Cardiac fibroblast (primary cell): ENCODE data around the gene EBF4.
"Not testable (repeated sequence)": the region's sequence is repeated elsewhere in the genome, so short reads cannot be mapped to it uniquely, and the experiment has no call there.

Experiments
- DNase-seq, 2 donors: peaks; one replicate each; pipeline versions ENCODE4 v3.0.0 to v3.0.0-alpha.2; 2010; ENCODE audit warnings: low read depth in 2 of 2
- H3K4me3 ChIP-seq, 2 donors: replicated peaks in 1 of 2; 1 replicate in 1 of 2; 2 replicates in 1 of 2; pipeline ENCODE4 v1.5.1; 2011; ENCODE audit warnings: low read depth in 2 of 2, low read length in 2 of 2, mild to moderate bottlenecking in 2 of 2, moderate library complexity in 1 of 2
- TF ChIP-seq, protein P1 (sequence below): IDR thresholded peaks from one replicate; pipeline ENCODE4 v1.5.1; 2011; ENCODE audit warnings: low read depth, mild to moderate bottlenecking, low read length, inconsistent platforms

EBF4 gene

GRCh38 chr20:2762578-2763131 lies 70.1 kb downstream of the EBF4 start:
- no peak overlapping the region for H3K4me3 ChIP-seq
- DNase-seq, result no peak
- TF ChIP-seq, protein P1, sequence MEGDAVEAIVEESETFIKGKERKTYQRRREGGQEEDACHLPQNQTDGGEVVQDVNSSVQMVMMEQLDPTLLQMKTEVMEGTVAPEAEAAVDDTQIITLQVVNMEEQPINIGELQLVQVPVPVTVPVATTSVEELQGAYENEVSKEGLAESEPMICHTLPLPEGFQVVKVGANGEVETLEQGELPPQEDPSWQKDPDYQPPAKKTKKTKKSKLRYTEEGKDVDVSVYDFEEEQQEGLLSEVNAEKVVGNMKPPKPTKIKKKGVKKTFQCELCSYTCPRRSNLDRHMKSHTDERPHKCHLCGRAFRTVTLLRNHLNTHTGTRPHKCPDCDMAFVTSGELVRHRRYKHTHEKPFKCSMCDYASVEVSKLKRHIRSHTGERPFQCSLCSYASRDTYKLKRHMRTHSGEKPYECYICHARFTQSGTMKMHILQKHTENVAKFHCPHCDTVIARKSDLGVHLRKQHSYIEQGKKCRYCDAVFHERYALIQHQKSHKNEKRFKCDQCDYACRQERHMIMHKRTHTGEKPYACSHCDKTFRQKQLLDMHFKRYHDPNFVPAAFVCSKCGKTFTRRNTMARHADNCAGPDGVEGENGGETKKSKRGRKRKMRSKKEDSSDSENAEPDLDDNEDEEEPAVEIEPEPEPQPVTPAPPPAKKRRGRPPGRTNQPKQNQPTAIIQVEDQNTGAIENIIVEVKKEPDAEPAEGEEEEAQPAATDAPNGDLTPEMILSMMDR, result no peak

DNA sequence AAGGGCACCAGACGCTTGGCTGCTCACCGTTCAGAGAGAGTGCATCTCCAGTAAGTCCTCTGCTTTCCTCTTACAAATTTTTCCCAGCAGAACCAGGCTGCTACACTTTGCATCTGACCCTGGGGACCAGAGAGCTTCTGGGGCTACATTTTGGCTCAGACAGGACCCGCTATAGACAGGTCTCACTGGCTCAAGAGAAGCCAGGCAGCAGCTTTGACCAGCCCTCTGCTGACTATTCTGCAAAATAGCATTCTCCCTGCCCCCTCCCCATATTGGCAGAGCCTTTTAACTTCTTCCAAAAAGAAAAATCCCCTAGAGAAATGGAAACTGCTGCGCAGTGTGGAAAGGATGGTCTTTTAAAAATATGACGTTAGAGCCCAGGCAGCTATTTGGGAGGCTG lies 70.6 kb downstream of the EBF4 start:
- no peak overlapping the region for H3K4me3 ChIP-seq
- DNase-seq, result no peak
- TF ChIP-seq, protein P1, result no peak

DNA sequence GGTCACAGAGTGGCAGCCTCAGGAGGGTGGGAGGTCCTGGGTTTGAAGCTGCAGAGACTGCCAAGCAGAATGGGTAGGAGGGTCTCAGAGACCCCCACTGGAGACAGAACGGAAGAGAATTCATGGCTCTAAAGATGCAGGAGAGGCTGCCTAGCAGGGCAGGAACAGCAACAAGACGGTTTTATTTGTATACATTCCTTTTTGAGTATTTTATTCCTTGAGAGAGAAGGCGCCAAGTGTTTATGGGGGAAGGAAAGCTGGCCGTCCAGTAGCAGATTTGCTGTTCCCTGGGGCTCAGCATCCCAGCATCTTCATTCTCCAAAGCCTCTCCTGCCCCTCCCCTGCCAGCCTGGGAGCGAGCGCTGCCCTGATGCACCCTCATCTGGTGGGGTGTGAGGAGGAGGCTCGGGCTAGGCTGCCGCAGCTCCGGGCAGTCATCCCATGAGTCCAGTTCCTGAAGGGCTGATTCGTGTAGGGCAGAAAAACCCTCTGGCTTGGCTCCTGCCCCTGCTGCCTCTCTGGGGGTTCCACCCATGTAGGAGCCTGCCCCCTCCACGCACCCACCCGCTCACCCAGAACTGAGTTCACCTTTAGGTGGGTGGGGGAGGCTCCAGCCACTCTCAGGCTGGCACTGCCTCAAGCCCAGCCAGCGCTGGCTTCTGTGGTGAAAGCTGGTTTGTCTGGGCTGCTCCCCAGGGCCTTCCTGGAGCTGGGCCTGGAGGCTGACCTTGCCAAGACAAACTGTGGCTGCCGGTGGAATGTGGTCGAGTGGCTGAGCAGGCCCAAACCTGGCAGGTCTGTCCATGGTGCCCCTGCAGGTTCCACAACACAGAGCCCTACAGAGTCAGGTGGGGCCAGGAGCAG lies 75.4 kb downstream of the EBF4 start:
- H3K4me3 ChIP-seq, result no peak overlapping the region
- TF ChIP-seq, protein P1, result no peak

GRCh38 chr20:2768632-2769015 lies 76.0 kb downstream of the EBF4 start:
- TF ChIP-seq, protein P1, result no peak
- DNase-seq, result peak in 1 of 2 donors; percentile 24
- H3K4me3 ChIP-seq, result no peak overlapping the region

More for the DNA sequence above, 75.4 kb downstream of the EBF4 start:
- peak; percentile 46 to 67 for DNase-seq

GRCh38 chr20:2770091-2770490 lies 77.5 kb downstream of the EBF4 start:
- not testable (repeated sequence) for DNase-seq

DNA sequence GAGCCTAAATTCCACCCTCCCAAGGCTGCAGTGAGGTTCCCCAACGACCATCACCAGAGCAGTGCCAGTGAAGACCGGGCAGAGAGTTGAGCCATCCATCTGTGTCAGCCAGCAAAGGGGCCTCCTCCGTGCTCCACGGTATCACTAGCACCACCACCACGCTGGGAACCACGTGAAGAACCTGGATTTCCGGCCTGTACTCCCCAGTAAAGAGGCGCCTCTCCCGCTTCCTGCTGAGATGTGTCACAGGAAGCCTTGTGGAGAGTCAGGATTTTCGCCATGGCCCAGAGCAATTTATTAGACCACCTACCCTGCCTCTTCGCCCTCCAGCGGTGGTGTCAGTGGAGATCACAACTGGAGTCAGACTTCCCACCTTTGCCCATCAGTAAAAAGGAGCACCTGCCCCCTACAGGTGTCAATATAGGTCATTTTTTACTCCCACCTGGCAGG lies 79.1 kb downstream of the EBF4 start:
- H3K4me3 ChIP-seq, result no peak overlapping the region
- TF ChIP-seq, protein P1, result no peak
- DNase-seq, result peak; percentile 28 to 36

More at GRCh38 chr20:2770091-2770490, 77.5 kb downstream of the EBF4 start:
- not testable (repeated sequence) for H3K4me3 ChIP-seq

GRCh38 chr20:2773812-2774211 lies 81.2 kb downstream of the EBF4 start:
- no peak overlapping the region for H3K4me3 ChIP-seq
- TF ChIP-seq, protein P1, result no peak
- no peak for DNase-seq
